GM18868 (cell line): ENCODE data around the gene MAN2A1.

Experiments used
- ATAC-seq: cut with Tn5 transposase; IDR thresholded peaks from one replicate; pipeline ENCODE4 v1.9.1; 2021; ENCODE audit warnings: mild to moderate bottlenecking, moderate library complexity; ENCODE audit not compliant: unreplicated experiment

The MAN2A1 gene

DNA sequence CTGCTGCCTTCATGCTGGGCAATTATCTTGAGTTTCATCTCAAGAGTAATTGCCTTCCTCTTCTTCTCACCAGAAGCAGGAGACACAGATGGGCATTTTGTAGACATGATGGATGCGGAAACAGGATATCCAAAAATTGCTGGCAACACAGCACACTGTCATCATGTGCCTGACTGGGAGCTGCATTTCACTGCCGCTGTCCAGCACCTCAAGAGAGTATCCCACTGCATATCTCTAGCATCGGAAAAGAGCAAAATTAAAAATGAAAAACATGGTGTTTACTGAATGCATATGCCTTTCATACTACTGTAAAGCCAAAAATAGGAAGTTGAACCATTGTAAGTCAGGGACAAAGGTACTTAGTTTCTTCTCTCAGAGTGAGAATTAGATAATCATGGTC is 210.7 kb downstream of the MAN2A1 start:
- no peak for ATAC-seq

DNA sequence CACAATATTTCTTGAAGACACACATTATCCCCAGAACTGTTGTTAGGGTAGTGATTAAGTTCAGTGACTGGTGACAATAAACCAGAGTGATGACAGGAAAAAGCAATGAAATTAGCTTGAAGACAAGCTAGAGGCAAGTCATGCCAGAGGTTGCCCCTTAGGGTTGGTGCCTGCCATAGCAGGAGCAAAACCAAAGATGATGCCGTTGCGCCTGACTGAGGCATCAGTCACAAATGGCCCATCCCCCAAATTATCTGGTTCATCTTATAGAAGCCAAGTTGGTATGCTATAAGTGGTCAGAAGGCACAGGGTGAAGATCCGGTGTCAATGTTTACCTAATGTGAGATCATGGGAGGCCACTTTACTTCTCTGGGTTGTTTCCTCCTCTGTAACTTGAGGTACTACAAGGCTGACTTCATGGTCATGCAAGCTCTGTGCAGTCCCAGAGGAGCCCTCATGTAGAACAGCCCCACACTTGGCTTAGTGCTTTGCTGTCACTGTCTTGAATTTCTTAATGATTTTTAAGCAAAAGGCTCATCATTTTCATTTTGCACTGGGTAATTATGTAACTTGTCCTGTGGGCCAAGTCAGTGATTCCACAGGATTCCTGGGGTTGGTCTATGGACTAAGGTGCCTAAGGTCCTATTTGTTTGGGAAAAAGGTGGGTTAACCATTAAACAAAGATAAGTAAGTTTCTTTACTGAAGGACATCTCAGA is 211.3 kb downstream of the MAN2A1 start:
- ATAC-seq = no peak

DNA sequence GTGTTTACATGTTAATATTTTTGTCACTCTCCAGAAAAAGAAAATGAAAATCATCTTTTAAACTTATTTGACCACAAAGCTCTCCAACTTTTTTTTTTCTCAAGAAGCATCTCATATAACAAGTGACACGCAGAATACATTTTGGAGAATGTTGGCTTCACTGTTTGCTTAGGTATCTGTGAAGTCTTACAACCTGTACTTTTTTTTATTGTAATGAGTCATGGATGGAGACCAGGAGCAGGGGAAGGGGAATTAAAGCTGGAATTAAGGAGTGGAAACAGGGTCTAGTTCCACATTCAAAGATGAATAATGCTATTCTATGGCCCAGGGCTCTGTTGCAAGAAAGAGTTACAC is 211.9 kb downstream of the MAN2A1 start:
- ATAC-seq = no peak

DNA sequence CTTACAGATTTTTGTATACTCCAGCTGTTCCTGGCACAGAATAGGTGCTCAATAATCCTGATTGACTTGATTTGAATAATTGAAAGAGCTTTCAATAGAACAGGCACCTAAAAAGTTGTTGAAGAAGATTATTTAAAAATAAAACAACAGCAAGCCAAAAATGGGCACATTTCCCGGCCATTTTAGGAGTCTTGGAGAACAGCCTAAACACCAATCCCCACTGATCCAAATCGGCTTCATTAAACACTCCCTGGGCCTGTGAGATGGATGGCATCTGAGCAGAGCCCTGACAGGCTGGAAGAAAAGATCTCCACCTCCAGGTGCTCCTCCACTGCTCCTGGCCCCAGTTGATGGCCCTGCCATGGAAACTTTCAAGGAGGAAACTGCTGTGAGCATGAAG is 213.3 kb downstream of the MAN2A1 start:
- ATAC-seq = no peak

DNA sequence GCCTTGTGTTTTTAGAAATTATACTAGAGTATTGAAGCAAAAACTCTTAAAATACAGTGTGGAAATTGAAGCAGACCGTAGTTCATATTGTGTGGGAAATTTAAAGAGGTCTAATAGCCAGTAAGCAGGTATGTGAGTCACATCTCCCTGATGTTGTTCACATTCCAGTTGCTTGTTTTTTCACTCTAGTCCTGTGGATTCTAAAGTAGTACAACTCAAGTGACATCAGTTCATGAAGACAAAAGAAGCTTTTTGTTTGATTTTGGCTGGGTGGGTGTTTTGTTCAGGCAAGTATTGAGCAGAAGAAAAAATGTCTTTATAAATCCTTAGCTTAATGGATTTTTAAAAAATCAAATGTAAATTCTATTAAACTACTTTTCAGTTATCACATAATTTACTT is 216.2 kb downstream of the MAN2A1 start:
- ATAC-seq = no peak

DNA sequence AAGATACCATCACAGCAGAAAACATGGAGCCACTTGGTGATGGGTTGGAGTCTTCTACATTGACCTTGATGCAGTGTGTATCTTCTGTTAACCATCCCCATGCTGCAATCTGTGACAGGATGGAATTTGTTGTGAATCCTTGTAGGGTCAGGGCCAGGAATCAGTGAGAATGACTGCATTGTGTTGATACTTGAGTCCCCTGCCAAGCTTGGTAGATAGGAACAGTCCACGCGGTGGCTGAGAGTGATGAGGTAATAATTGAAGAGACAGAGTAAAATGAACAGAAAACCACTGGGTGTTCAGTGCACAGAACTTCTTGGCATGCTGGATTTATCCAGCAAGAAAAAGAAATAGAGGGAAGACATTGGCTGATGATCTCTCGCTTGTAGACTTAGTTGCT is 217.5 kb downstream of the MAN2A1 start:
- ATAC-seq = no peak

DNA sequence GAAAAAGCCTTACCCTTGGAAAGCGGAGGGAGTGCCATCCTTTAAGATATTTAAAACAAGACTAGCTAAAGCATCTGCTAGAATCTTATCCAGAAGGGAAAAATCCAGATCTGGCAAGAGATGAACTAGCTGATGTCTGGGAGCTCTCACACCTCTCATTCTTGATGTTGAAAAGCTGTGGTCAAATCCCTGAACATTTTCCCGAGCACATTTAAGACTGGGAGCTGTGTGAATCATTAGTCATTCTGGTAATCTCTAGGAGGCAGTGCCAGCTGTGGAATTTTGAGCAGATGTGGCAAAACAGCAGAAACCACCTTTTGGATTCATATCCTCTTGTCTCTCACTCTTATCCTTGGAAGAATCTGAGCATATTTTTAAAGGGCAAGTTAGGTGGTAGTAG is 218.0 kb downstream of the MAN2A1 start:
- ATAC-seq = no peak

DNA sequence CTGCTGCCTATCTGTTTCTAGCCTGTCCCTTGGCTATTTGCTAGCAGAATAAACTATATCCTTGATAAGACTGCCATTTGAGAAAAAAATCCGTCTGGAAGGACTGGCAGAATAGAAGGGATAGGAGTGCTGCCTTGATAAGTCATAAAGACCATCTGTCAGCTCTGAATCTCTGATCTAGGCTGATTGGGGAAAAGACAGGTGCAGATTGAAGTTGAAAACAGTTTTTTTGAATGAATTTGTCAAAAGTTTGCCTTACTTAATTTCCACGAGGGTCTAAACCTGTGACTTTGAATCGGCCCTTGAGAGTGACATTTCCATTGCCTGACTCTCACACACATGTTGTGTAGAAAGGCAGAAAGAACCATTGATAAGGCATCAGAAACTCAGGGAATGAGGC is 218.6 kb downstream of the MAN2A1 start:
- no peak for ATAC-seq

DNA sequence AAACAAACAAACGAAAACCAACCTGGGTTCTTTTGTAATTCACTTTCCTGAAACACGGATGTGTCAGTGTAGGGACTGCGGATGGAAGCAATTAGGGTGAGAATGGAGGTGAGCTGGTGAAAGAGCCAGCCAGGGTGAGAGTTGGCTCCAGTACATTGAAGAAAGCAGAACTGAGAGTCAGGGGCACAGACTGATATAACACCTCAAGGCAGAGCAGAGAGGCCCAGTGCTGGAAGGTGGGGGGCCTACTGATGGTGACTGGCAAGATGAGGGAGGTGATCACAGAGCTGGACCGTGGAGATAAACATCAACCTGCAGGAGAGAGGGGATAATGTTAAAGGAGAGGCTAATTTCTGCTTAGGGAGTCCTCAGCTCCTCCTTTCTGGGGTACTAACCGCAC is 221.1 kb downstream of the MAN2A1 start:
- ATAC-seq = peak; percentile 81

DNA sequence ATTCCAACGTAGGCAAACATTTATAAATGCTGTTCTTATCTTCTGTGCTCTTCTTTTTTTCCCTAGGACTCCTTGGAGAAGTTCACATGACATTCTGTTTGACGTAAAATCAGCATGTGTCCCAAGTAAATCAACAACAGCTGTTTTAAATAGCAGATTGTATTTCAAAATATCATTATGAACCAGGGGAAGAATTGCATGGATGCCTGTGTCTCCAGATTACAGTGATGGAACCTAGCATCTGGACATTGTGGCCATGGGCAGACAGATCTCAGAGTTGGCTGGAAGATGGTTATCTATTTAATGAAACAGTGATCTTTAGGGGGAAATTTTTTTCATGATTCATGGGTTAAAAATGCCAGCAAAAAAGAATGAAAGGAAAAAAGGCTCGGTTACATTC is 222.0 kb downstream of the MAN2A1 start:
- ATAC-seq = no peak

DNA sequence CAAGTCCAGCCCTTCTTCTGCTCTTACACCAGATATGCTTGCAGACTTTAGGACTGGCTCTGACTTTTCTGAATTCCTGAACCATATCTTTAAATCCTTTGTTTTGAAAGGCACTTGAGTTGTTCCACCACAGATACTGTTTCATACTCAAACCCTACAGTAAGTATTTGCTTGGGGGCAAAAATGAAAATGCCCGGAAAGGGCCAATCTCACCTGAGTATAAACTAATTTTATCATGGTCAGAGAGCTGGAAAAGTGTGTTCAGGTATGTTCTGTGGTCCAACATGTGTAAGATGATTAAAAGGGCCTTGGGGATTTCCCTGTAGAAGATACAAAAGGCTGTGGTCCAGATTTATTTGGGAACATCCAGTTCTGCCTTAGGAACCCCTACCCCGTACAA is 225.2 kb downstream of the MAN2A1 start:
- no peak for ATAC-seq

DNA sequence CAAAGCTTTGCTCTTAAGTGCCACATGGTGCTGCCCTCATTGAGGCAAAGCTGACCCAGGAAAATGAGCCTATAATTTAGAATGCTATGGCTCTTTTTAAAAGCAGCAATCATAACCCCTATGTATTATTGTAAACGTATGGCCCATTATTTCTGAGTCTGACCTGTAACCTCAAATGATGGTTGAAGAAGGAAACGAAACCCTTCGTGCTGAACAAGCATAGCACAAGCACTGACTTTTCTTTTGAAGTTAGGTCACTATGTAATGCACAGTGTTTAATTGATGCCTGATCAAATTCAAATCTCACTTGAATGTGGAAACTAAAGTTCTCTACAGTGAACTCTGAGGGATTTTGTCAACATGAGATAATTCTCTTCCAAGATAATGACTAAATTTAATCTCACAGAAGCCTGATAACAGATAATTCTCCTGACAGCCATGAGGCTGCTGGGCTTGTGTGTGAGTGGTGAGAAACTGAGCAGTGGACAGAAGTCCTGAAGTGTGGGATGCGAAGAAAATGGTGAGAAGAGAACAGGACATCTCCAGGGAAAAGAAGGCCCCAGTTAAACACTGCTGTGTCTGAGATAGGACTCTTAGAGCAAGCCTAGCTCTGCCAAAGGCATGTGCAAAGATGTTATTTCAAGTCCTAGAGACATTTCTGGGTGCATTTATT is 226.9 kb downstream of the MAN2A1 start:
- ATAC-seq = no peak
